Dedifferentiated amniotic fluid mesenchymal stem cell (primary cell): ENCODE data around the gene CHCHD6.

ENCODE experiments used
- DNase-seq: peaks from one replicate; pipeline ENCODE4 v3.0.0-alpha.2; 2016; ENCODE audit errors: extremely low spot score

The CHCHD6 gene

DNA sequence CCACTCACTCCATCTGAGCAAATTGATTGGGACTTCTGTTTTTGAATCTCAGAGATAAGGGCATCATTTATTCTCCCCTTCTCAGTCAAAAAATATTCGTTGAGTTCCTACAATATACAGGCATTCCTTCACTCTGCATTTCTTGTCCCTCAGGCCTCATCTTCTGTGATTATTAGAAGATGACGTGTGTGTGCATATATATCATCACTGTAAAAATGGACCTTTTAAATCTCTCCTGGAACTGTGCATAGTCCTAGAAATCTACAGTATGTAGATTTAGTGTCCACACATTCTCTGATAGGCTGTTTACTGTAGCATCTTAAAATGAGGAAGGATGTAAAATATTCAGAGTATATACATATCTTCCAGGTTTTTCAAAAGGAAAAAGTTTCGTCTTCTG lies 235.7 kb downstream of the CHCHD6 start:
- no peak for DNase-seq

DNA sequence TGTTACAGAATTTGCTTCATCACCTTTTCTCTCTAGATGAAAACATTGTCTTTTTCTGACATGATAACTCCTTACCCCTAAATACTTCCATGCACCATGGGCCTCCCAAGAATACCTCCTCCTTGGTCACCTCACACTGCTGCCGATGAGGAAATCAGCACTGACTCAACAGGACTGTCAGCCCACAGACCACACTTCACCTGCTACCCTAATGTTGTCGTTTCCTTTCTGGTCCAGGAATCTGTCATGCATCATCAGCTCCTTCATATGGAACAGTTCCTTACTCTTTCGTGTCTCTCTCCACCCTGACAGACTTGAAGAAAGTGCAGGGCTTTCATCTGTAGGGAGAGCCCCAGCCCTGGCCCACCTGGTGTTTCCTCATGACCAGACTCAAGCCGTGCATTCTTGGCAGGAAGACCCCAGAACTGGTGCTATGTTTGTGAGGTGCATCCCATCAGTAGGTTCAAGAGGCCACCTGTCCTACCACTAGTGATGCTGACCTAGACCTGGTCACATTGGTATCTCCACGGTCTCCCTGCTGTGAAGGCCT lies 237.8 kb downstream of the CHCHD6 start:
- DNase-seq, result no peak

- no peak for DNase-seq
Measured at GRCh38 chr3:126944089-126944965, 240.3 kb downstream of the CHCHD6 start.

DNA sequence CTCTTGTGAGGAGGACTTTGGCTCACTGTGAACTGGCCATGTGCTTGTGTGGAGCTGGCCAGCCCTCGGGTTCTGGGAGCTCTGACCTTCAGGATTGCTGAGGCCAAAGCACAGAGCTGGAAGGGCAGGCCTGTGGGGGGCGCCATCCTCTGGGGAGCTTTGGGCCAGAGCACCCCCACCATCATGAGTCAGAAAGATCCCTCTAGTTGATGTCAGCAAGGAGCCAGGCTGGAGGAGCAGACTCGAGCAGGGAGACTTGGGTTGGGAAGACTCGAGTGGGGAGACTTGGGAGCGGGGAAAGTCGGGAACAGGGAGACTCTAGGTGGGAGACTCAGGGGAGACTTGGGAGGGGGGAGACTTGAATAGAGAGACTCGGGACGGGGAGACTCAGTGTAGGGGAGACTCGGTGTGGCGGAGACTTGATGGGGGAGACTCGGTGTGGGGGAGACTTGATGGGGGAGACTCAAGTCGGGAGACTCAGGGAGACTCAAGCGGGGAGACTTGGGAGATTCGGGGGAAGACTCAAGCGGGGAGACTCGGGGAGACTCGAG lies 241.2 kb downstream of the CHCHD6 start:
- DNase-seq, result no peak

GRCh38 chr3:126945891-126946290 lies 241.9 kb downstream of the CHCHD6 start:
- no peak for DNase-seq

GRCh38 chr3:126946405-126946804 lies 242.4 kb downstream of the CHCHD6 start:
- no peak for DNase-seq

DNA sequence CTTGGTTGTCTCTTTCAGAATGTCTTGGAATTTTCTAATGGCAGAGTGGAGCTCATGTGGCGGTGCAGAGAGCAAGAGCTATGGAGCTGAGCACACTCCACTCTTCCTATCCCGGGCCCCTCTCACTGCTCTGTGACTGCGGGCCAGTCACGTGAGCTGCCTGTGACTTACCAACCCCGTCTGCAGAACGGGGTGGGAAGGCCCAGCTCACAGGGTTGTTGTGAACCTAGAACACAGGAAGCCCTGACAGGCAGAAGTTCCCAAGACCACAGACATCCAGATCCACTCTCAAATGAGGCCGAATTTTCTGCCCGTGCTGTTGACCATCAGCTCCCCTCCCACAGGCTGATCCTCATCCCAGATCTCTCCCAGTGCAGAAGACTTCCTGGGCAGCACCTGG lies 243.4 kb downstream of the CHCHD6 start:
- DNase-seq, result no peak

GRCh38 chr3:126948980-126949535 lies 245.0 kb downstream of the CHCHD6 start:
- DNase-seq, result no peak

GRCh38 chr3:126951561-126951960 lies 247.5 kb downstream of the CHCHD6 start:
- no peak for DNase-seq

- no peak for DNase-seq
Measured at GRCh38 chr3:126952261-126952982, 248.4 kb downstream of the CHCHD6 start.

- no peak for DNase-seq
Measured at GRCh38 chr3:126952983-126953660, 249.1 kb downstream of the CHCHD6 start.

DNA sequence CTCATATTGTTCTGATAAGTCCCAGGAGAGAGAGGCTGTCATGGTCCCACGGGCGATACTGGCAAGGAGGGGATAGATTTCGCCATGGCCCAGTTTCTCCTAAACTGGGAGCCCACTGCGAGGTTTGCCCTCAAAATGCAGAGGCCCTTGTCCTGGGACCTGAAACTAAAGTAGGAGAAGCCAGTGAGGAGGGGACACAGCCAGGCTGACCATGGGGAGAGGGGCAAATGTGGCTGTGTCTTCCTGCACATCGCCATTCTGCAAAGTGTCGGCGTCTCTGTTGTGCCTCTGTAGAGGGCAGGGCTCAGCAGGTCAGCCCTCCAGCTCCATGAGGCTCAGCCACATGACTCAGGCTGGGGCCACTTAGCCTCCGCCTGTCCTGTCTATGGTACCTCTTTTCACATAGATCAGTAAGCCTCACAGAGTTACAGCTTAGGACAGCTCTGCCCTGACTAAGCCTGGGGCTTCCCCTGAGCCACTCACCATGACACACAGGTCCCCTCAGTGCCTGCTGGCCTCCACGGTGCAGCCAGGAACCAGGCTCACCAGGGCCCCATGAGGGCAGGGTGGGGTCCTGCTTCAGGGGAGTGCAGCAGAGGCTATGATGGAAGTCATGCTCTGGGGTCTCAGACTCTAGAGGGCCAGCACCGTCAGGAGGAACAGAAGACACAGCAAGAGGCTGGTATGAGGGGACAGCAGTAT lies 250.3 kb downstream of the CHCHD6 start:
- no peak for DNase-seq

GRCh38 chr3:126955004-126955790 lies 251.2 kb downstream of the CHCHD6 start:
- no peak for DNase-seq

DNA sequence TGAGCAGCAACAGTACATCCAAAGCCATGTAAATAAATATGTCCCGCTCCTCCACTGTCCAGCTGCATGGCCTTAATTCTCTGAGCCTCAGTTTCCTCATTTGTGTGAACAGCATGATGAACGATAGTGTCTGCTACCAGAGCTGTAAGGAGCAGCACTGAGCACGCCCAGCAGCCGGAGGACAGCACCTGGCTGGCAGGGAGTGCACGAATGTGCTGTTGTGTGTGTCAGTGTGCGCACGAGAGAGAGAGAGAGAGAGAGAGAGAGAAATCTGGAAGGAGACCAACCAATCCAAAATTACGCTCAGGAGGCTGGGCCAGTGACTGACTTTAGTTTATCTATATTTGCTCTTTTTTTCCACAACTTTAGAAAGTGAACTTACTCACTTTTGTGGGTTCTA lies 252.3 kb downstream of the CHCHD6 start:
- no peak for DNase-seq

DNA sequence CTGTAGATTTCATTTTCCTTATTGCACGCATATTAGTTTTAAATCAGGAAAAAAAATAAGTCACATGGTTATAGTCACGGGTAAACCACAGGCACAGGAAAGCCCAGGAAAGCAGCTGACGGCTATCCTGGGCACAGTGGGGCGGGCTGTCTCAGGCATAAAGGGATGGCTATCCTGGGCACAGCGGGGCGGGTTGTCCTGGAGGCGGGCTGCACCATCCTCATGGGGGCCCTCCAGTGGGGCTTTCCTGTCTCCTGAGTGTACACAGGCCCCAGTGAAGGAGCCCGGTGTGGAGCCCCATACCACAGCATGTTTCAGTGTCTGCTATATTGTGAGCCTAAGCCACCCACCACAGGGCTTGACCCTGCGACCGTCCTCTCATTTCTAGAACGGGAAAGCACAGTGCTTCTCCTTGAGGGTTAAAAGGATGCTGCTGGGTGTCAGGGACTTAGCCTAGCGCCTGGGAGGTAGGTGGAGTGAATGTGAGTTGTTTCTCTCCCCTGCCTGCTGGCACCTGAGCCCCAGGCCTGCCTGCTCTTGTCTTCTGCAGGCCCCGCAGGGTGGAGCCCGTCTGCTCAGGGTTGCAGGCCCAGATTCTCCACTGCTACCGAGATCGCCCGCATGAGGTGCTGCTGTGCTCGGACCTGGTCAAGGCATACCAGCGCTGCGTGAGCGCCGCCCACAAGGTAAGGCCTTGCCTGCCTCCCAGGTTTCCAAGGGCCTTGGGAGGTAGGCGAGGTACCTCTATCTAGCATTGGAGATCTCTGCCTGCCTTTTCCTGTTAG lies 253.0 kb downstream of the CHCHD6 start:
- no peak for DNase-seq

DNA sequence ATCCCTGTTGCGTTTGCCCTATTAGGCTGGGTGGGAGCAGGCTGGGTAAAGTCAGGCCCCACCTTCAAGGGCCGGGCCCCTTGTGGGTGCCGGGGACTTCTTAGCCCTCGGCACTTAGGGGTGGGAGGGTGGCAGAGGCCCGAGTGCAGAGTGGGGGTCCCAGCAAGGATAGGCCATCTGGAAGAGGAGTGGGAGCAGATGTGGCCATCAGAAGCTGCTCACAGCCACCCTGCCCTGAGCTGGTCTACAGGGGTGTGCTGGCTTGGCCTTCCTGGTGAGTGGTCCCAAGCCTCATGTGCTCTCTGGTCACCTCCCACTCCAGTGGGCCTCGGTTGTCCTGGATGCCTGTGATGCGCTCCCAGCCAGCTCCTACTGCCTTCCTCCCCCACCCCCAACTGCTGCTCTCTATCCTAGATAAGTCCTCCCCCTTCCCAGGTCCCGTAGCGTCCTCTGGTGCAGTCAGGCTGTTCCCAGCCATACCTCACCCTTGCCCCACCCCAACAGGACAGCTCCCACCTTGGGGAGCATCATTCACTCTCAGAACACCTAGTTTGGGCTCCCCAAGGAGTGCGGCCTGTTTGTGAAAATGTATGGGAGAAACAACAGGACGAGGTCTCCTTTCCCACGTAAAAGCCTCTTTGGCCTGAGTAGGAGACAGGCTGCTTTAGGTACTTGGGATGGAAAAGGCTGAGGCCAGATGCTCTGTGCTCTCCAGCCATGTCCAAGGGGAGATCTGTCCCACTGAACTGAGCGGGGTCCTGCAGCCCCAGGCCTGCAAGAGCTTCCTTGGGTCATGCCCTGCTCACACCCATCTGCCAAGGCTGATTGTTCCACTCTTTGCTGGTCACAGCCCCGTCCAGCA lies 254.0 kb downstream of the CHCHD6 start:
- DNase-seq, result no peak

- no peak for DNase-seq
Measured at GRCh38 chr3:126958638-126959085, 254.6 kb downstream of the CHCHD6 start.
